Measurements from ENCODE around the gene ARHGAP27.

The ARHGAP27 gene

DNA sequence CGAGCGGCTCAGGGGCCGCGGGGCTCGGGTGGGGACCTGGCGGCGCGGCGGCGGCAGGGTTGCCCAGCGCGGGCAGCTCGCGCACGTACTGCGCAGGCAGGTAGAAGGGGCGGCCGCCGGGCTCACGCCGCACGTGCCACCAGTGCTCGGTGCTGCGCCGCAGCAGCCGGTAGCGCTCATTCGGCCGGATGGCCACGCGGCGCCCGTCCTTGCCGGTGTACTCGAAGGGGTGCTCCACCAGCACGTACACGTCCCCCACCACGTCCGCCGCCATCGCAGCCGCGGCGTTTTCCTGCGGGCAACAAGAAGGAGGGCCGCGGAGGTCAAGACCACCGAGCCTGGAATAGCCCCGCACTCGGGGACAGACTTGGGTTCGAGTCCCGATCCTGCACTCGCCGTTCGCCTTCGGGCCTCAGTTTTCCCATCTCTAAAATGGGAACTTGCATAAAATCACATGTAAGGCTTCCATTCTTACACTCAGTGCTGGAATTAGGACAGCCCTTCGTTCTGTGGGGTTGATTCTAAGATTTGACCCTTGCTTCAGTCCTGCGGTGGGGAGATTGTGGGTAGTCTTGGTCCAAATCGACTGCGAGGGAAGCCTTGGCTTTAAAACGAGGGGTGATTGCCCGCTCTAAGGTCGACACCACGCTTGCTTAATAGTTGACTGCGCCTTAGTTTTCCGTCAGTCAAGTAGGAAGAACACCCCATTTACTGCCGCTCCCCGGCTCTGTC, 2.5 kb downstream of the ARHGAP27 start:
- no peak for DNase-seq

DNA sequence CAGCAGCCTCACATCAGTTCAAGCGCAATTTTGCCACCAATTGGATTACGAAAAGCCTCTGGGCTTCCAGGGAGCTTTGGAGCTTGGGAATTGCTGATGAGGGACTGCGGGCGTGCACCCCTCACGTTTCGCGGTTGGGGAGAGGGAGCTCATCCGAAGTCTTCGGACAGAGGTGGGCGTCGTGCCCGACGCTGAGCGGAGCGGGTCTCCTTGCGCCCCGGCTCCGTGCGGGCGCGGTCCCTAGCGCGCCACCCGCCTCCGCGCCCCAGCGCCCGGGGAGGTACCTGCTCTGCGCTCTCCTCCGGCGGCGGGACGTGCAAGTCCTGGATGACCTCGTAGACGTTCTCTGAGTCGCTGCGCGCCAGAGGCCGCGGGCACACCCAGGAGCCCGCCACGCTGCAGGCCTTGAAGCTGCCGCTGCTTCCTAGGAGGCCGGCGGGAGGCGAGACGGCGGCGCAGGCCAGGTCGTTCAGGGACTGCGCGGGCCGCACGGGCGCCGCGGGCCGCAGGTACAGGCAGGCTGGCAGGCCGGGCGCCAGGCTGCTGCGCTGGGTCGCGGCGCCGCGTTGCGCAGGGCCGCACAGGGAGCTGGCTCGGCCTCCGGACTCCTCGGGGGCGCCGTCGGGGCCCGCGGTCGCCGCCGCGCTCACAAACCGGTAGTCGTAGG, 3.2 kb downstream of the ARHGAP27 start:
- no peak for DNase-seq

DNA sequence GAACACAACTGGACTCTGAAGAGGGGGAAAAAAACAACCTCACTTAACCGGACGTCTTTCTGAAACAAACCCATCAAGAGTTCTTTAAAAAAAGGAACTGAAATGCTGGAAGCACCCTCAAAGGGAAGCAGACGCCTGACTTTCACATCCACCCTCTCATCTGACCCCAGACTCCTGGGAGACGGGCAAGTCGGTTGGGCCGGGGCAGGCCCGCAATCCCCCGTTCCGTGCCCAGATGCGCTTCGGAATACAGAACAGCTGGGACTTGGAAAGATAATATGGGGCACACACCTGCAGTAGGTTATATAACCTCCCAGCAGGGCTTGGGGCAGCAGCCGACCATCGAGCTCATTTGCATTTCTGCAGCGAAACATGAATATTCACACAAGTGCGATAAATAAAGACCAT, 3.7 kb downstream of the ARHGAP27 start:
- no peak for DNase-seq

DNA sequence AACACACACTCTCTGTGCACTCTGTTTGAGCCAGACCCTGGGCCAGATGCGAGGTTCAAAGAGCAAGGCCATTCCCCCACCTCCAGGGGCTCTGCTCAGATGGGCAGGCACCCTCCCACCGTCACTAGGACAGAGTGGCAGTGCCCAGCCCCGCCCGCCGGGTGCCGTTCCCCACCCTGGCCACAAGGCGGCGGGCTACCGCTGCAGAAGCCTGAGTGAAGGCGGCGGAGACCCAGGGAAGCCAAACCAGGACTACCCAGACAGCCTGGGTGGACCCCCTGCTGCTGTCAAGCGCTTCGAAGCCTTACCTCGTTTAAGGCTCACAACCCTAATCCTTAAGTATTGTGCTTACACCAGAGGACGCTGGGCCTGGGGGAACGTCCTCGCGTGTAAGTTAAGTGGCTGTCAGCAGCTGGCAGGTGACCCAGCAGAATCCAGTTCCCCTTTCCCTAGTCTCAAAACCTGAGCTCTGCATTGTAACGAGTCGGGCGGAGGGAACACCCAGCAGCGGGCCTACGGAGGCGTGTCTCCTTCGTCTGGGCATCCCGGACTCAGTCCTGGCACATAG, 4.5 kb downstream of the ARHGAP27 start:
- peak; percentile 75 for DNase-seq

DNA sequence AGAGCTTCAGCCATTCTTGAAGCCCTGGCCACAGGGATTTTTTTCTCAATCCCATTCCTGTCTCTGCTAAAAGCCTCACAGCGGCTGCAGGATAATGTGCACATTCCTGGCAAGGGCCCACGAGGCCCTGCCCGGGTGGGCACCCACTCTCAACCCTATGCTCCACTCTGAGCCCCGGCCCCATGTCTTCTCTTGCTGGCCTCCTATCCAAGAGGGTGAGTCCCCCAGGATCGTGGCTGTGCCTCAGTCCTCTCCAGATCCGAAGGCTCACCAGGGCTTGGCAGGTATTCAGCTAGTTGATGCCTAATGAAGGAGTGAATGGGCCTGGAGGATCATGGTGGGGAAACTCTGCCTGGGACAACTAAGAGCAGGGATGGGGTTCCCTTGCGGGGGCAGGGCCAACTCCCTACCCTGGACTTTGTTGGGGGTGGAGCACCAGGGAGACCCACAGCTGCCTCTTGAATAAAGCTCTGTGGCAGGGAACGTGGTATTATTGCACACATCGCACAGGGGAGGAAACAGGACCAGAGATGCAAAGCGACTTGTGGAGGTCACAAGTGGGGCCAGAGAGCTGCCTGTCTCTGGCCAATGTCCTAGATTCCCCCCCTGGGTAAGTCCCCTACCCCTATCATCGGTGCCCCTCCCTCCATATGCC, 5.4 kb downstream of the ARHGAP27 start:
- no peak for DNase-seq

DNA sequence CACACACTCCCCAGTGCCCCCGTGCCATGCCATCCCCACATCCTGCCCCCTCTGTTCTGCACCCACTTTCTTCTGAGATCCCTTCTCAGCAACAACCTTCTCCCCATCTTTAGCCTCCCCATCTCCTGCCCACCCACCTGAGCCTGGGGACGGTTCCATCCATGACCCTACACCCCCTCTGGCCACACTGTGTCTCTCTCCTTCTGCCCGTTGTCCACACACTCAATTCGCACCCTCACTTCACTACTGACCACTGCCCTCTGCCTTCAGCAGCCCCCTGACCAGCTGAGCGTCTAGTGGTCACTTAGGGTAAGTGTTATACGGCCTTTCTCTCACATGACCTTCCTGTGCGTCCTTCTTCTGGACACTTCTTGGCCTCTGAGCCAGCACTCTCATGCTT, 6.1 kb downstream of the ARHGAP27 start:
- DNase-seq, result no peak

DNA sequence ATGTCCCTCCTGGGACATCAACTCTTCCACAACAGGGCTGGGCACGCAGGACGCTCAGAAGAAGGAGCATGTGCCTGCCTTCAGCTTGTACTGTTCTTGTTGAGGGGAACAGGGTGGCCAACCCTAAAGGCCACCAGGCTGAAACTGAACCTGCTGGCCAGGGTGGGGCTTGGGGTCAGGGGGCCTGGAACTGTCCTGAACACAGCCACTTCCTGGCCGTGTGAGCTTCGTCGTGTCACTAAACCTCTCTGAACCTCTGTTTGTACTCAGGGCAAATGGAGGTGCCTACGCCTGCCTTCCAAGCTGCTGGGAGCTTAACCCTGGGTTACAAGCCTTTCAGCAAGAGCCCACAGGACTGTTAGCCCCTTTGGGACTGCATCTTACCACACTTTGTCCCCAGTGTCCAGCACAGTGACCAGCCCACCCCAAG, 6.7 kb downstream of the ARHGAP27 start:
- no peak for DNase-seq

DNA sequence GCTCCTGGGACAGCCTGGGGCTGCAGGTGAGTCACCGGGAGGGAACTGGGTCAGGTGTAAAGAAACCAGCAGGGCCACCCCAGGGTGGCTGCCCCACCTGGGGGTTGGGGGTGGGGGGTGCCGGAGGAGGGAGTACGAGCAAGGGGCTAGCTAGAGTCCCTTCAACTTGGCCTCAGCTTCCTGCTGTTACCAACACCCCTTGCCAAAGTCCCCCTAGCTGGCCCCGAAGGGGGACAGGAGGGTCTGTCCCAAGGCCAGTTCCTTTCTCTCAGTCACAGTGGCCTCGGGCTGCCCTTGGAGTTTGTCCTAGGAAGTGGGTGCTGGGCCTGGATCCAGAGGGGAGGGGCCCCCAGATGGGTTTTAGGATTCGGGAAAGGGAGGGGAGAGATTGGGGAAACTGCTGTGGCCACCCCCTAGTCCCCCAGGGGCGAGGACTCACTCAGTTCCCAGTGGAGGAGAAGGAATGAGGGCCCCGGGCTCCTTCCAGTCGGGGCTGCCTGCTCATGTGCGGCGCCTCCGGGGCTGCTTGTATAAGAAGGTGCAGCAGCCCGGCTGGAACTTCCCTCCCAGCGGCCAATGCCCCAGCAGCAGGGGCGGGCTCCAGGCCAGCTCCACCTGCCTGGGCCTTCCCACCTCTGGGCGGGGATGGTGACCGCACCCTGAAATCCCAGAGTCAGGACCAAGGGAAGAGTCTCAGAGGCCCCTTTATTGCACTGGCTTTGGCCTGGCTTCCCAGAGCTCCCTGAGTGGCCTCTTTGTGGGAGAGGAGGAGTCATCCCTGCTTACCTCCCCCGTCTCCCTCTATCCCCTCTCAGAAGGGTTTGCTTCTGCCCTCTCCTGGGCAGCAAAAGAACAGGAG, 7.3 kb downstream of the ARHGAP27 start:
- DNase-seq, result peak; percentile 44

DNA sequence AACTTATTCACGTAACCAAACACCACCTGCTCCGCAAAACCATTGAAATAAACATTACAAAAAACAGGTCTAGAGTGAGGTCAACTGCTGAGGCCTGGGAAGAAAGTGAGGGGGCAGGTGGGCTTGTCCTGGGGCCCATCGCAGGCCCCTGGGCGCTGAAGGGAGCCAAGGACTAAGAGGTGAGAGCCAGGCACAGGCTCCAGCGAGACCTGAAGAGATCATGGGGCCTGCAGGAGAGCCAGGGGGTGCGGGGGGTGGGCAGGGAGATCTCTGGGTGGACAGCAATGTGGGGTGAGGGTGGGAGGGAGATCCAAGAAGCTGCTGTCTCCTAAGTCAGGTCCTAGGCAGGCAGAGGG, 7.9 kb downstream of the ARHGAP27 start:
- no peak for DNase-seq

DNA sequence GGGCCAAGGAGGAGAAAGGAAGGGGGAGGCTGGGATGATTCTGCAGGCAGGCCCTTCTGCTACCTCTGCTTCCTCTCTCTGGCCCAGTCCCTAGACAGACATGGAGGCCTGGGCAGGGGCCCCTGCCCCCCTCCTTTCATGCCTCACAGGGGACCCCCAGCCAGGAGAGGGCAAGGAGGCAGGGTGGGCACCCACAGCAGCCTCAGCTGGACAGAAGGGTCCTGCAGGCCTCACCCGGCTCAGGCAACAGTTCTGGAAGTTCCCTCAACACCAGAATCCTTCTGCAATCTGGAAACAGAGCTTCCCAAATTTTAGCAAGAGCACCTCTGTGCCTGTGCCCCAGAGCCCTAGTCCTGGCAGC, 8.7 kb downstream of the ARHGAP27 start:
- no peak for DNase-seq

DNA sequence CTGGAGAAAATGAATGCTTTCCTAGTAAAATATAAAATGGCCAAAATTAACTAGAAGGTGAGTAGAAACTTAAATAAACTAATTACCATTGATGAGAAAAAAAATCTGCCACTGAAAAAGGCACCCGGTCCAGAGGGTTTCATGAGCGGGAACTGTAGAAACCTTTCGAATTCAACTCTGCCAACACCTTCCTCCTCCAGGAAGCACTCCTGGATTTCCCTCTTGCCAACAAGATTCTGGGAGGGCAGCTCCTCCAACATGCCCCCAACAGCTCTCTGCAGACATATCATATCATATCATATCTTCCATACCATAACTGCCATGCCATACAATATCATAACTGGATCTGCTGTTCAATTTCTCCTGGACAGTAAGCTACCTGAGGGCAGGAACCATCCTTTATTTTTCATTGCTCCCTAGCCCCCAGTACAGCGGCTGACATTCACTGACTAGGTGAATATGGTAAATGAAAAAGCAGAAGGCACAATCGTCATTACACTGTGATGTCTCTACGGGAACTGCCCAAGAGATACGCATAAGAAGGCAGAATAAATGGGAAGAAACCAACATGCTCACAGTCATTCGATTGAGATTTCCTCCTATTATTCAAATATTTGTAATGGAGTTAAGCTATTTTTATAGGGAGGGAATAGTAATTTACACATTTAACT, 9.2 kb downstream of the ARHGAP27 start:
- DNase-seq, result no peak

DNA sequence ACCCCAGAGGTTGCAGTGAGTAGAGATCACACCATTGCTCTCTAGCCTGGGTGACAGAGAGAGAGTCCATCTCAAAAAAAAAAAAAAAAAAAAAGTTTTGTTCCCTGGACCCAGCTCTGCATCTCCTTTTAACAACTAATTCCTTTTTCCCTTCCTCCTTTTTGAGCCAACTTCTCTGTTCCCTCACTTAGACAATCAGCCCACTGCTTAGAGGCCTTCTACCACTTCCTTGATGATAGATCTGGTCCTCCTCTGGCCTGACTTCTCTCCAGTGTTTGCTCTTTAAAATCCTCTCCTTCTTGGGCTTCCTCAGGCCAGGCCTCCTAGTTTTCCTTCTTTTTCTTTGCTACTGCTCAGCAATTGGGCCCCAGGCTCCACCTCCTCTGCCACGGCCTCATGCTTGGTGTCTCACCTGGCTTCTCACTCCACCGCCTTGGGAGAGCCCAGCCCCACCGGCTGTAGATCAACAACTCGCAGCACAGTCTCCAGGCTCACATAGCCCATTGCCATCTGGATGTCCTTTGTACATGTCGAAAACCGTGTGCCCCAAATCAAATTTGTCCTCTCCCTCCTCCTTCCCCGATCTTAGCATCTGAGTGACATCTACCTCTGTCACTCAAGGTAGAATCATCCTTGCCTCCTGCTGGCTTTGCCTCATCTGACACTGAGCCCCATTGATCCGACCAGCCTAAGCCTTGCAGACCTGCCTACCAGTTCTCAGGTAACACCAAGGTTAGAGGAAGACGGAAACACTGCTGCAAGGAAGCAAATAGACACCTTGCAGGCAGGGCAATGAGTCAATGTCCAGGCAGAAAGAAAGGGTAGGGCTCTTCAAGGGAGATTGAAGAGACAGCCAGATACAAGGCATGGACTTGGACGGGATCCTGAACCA, 17.4 kb downstream of the ARHGAP27 start:
- no peak for DNase-seq

DNA sequence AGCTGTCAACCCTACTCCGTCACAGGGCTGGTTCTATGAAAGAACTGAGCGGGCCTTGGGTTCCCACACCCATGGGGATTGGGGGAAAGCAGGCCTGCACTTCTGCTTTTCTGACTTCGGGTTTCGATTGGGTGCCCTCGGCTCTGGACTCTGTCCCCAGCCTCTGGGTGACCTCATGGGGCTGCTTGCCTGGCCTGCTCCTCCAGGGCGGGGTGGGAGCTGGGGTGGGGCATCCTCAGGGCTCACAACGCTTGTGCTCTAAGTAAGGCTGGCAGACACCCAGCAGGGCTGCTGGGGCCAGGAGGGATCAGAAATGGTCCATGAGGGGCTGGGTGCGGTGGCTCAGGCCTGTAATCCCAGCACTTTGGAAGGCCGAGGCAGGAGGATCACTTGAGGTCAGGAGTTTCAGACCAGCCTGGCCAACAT, 19.2 kb downstream of the ARHGAP27 start:
- no peak for DNase-seq

DNA sequence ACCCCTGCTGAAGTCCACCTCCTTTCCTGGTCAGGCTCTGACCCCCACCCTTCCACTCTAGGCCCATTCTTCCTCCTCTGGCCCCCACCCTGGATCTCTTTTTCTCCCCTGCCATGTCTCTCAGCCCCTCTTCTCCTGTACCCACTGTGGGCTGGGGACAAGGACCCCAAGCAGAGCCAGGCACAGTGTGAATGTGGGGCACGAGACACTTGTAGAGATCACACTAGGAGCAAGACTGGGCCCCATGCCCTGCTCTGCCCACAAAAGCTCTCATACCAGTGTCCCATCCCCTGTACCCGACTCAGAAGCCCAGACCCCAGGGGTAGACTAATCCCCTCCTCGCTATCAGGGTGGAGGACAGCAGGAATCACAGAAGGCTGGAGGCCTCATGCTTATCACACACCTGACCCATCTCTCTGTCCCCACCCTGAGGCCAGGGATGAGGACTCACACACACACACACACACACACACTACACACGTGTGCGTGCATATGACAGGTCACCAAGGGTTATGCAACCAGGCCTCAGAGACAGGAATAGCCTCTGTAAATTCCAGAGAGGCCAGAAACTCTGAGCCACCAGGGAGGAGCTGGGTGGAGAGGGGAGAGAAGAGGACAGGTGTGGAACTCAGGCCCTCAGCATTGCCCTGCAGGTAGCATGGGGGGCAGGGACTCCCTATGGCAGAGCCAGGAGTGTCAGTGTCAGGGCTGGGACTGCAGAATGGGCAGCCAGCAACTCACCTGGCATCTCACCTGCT, 21.1 kb downstream of the ARHGAP27 start:
- DNase-seq, result no peak

DNA sequence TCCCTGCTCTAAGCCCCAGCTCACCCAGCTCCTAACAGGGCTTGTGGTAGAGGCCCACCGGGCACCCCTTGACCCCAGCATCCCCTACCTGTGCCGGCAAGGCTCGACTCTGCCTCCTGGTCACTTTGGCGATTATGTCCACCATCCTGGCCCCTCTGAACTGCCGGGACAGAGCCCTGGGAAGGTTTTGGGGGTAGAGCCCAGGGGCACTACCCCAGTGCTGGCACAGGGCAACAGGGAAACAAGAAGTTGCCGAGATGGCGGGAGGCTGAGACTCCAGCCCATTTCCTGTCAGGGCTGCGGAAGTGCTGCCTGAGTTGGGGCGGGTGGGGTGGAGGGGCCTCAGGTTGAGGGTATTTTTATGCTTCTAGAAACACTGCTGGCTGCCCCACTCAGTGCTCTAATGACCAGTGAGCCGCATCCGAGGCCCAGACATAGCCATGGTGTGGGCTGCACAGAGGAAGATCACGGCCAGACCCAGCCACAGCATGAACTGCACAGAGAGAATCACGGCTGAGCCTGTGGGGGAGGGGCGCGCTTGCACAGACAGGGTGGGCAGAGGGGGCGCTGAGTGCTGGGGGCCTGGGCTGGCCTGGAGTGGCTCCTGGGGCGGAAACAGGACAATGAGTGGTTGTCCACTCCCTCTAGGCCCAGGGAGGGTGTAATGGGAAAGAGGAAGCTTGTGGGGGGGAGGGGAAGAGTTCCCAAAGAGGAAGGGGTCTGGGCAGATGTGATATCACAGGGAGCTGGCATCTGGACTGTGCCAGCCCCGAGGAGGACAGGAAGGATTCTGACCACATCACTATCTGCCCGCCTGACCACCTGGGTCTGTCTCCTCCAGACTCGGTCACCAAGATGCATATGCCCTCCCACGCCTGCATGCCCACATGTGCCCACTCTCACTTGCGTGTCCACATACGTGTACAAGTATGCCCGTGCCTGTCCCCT, 22.3 kb downstream of the ARHGAP27 start:
- DNase-seq, result no peak

DNA sequence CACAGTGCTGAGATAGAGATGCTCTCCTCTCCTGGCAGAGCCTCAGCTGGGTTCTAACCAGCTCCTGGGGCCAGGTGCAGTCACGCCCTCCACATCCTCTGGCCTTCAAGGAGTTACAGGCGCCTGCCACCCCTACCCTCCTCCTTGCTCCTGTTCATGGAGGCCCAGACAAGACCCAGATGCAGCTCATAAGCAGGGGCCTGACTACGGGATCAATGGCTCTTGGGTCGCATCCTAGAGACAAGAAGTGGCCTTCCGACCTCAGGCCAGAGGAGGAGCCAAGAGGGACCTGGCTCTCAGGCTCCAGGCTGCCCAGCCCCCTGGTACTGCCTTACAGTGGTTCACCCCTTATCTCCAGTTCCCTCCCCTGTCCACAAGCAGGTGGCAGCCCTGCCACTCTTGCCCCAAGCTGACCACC, 23.0 kb downstream of the ARHGAP27 start:
- DNase-seq, result no peak

DNA sequence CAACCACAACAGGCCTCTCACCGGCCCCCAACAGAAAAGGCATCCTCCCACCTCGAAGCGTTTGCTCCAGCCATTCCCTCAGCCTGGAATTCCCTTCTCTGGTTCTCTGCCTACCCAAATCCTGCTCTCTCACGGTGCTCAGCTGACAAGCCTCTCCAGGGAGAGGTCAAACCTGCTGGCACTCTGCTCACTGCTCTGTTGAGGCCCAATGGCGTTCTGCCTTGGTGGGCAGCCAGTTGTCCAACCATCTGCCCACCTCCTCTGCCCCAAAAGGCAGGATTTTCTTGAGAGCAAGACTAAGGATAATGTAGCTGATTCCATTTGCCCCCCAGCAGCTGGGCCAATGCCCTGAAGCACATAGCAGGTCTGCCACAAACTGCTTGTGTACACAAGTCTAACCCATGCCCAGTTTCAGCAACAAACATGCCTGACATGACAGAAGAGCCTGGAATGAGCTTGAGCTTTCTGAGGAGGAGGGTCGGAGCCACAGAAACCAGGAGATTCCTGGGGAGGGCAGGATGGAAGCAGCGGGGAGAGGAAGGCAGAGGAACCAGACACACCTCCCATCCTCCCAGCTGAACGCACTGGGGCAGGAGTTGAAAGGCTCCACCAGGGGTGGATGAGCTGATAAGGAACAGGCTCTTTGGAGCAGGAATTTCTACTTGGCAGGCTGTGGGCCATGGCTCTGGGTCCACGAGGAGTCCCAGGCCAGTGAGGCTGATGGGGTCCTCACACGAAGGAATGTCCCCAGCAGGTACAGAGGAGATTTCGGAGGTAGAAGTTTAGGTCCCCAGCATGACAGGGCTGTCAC, 23.9 kb downstream of the ARHGAP27 start:
- no peak for DNase-seq

DNA sequence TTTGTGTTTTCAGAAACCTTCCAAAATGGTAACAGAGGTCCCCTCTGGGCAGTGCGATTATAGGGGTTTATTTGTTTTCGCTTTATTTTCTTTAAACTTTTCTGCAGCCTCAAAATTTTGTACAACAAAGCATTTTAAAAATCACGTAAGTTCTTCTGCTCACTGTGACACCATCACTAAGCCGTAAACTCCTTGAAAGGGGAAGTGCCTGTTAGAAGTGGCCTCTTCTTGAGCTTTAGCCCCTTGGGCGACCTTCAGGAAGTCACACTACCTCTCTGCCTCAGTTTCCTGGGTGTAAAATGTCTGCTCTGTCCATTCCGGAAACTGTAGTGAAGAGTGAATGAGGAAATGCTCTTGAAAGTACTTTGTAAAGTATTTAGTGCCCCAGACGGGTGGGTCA, 26.6 kb downstream of the ARHGAP27 start:
- DNase-seq, result no peak

All from NCI-H2107 (cell line).